Smooth muscle cell (in vitro differentiated cells): ENCODE measurements around the gene CMKLR1. TPM values are rescaled to one million over a fixed set of nuclear protein-coding genes. Genes with fewer than 3 reads are reported as not detected.

ENCODE experiments used
- DNase-seq: peaks from one replicate; lab custom pipeline; 2025; ENCODE audit not compliant: unreplicated experiment; lab: John Stamatoyannopoulos, UW
- H2AFZ ChIP-seq: fragments of 200-600 bp; sonication (generic); 2 replicates; pipeline ENCODE4 v1.6.0; 2016; ENCODE audit warnings: antibody characterized with exemption, low read depth, mild to moderate bottlenecking
- H3F3A ChIP-seq: fragments of 200-600 bp; sonication (generic); 2 replicates; pipeline ENCODE4 v1.6.0; 2017; ENCODE audit warnings: antibody characterized with exemption, low read depth
- H3K27ac ChIP-seq: fragments of 200-600 bp; sonication (generic); 2 replicates; pipeline ENCODE4 v1.5.1; 2016; ENCODE audit warnings: low read depth, mild to moderate bottlenecking
- H3K27me3 ChIP-seq: fragments of 200-600 bp; sonication (generic); 2 replicates; pipeline ENCODE4 v1.6.1; 2016; ENCODE audit warnings: low read depth, mild to moderate bottlenecking
- H3K36me3 ChIP-seq: fragments of 200-600 bp; sonication (generic); 2 replicates; pipeline ENCODE4 v1.5.1; 2016; ENCODE audit warnings: low read depth
- H3K4me1 ChIP-seq: fragments of 200-600 bp; sonication (generic); 2 replicates; pipeline ENCODE4 v1.5.1; 2016; ENCODE audit warnings: low read depth
- H3K4me2 ChIP-seq: fragments of 200-600 bp; sonication (generic); 2 replicates; pipeline ENCODE4 v1.6.0; 2016; ENCODE audit warnings: mild to moderate bottlenecking
- H3K4me3 ChIP-seq: fragments of 200-600 bp; sonication (generic); 2 replicates; pipeline ENCODE4 v1.5.1; 2016; ENCODE audit warnings: mild to moderate bottlenecking
- H3K79me2 ChIP-seq: fragments of 200-600 bp; sonication (generic); 2 replicates; pipeline ENCODE4 v1.6.0; 2016; ENCODE audit warnings: low read depth, mild to moderate bottlenecking
- H3K9ac ChIP-seq: fragments of 200-600 bp; sonication (generic); 2 replicates; pipeline ENCODE4 v1.6.0; 2016; ENCODE audit warnings: low read depth
- H3K9me3 ChIP-seq: fragments of 200-600 bp; sonication (generic); replicated peaks from 2 replicates; pipeline ENCODE4 v1.5.1; 2016; ENCODE audit warnings: low read depth
- H4K20me1 ChIP-seq: fragments of 200-600 bp; sonication (generic); 2 replicates; pipeline ENCODE4 v1.6.0; 2016; ENCODE audit warnings: low read depth
- WGBS: methylation state at CpG from one replicate; pipeline ENCODE4 v1.1.7; 2016; ENCODE audit warnings: low lambda C conversion rate; 5-methylcytosine and 5-hydroxymethylcytosine counted together
- polyA plus RNA-seq: library from polyadenylated mRNA; unstranded; fragments of >200 nt; fragmentation: Nextera tagmentation; extraction: Ambion mirVana; gene quantifications from 2 replicates; pipeline ENCODE4 v1.2.1, GENCODE V29; 2016
- total RNA-seq: library from RNA; depleted of rRNA; stranded (reverse); fragments of >200 nt; gene quantifications from 2 replicates; pipeline ENCODE4 v1.2.3, GENCODE V29; 2014
- TF ChIP-seq, protein P1 (sequence below): fragments of 200-600 bp; sonication (generic); IDR thresholded peaks from 2 replicates; pipeline ENCODE4 v1.5.1; 2017; ENCODE audit warnings: borderline replicate concordance, mild to moderate bottlenecking, antibody characterized with exemption; ENCODE audit not compliant: insufficient read depth, poor library complexity, severe bottlenecking

The CMKLR1 gene
- total and polyA plus RNA-seq, 2 experiments from 2014 or later, result 179 to 294 TPM

DNA sequence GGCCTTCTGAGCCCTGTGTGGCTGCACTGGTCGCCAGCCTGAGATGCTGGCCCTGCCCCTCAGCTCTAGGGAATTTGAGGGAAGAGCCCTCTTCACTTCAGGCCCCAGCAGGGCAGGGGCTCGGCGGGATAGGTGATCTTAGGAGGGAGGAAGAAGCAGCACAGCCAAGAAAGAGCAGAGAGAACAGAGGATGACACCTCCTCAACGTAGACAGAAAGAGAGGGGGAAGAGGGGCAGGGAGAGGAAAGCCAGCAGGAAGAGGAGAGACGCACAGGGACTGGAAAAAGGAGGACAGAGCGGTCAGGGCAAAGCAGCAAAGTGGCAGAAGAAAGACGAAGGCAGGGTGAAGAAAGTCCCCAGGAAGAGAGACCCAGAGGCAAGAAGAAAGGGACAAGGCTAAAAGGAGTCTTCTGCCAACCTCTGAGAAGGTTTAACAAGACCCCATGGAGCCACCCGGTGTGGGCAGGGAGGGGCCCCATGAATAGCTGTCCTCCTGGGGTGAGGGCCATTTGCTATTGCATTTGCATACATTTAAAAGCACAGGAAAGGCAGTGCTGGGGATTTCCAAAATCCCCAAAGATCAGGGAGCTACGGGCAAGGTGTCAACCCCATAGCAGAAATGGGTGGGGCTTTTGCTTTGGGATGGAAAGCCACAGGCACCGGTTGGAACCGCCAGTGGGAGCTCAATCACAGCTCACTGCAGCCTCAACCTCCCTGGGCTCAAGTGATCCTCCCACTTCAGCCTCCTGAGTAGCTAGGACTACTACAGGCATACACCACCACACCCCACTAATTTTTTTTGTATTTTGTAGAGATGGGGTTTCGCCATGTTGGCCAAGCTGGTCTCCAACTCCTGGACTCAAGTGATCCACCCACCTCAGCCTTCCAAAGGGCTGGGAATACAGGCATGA, 22.7 kb downstream of the CMKLR1 start:
- Histone ChIP-seq H3K4me2 (peak overlapping the region; percentile 28), H3K27ac (peak overlapping the region; percentile 99), H3K27me3 (no peaks in the 10 kb centered on the region), H3K36me3 (no peaks in the 10 kb centered on the region), H4K20me1 (peaks cover 28% of the 10 kb centered on the region), H3K4me3 (no peak overlapping the region), H2AFZ (no peak overlapping the region), H3K9me3 (no peaks in the 10 kb centered on the region), H3K79me2 (peaks cover 72% of the 10 kb centered on the region), H3F3A (peaks cover 35% of the 10 kb centered on the region), H3K9ac (peak overlapping the region; percentile 12), H3K4me1 (peaks cover 7% of the 10 kb centered on the region)
- WGBS, result 45% methylated on average over 12 of the region's 12 CpGs
- no peak for DNase-seq
- TF ChIP-seq, protein P1, sequence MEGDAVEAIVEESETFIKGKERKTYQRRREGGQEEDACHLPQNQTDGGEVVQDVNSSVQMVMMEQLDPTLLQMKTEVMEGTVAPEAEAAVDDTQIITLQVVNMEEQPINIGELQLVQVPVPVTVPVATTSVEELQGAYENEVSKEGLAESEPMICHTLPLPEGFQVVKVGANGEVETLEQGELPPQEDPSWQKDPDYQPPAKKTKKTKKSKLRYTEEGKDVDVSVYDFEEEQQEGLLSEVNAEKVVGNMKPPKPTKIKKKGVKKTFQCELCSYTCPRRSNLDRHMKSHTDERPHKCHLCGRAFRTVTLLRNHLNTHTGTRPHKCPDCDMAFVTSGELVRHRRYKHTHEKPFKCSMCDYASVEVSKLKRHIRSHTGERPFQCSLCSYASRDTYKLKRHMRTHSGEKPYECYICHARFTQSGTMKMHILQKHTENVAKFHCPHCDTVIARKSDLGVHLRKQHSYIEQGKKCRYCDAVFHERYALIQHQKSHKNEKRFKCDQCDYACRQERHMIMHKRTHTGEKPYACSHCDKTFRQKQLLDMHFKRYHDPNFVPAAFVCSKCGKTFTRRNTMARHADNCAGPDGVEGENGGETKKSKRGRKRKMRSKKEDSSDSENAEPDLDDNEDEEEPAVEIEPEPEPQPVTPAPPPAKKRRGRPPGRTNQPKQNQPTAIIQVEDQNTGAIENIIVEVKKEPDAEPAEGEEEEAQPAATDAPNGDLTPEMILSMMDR, result no peak

DNA sequence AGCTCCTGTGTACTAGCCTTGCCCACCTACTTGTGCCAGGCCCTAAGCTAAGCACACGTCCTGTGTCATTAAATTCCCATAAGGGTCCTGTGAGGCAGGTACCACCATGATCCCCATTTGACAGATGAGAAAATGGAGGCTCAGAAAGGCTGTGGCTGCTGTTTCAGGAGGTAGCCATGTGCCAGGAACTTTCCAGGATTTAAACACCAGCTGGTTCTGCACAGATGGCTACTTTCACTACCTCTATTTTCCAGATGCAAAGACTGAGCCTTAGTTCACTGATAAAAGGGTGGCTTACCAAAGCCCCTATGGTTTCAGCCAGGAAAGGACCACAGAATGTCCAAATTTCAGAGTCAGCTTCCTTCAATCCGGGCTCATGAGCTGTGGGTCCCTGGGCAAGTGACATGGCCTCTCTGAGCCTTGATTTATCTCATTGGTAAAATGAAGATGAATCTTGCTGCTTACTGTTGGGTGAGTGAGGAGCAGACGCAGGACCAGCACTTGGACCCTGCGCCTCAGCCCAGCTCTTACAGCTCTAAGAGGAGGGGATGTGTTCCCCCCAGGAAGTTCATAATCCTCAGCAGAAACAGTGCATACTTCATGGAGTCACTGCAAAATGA, 23.5 kb downstream of the CMKLR1 start:
- Histone ChIP-seq H3K9ac (no peak overlapping the region), H3K79me2 (peaks cover 68% of the 10 kb centered on the region), H3K36me3 (no peaks in the 10 kb centered on the region), H3K4me2 (peak overlapping the region; percentile 28), H3K4me3 (no peak overlapping the region), H3K27ac (peak overlapping the region; percentile 99), H4K20me1 (peaks cover 19% of the 10 kb centered on the region), H3K9me3 (no peaks in the 10 kb centered on the region), H3K27me3 (no peaks in the 10 kb centered on the region), H3F3A (peaks cover 35% of the 10 kb centered on the region), H3K4me1 (peaks cover 7% of the 10 kb centered on the region), H2AFZ (no peak overlapping the region)
- TF ChIP-seq, protein P1, result no peak
- no peak for DNase-seq
- WGBS, result 82% methylated on average over 4 of the region's 4 CpGs

DNA sequence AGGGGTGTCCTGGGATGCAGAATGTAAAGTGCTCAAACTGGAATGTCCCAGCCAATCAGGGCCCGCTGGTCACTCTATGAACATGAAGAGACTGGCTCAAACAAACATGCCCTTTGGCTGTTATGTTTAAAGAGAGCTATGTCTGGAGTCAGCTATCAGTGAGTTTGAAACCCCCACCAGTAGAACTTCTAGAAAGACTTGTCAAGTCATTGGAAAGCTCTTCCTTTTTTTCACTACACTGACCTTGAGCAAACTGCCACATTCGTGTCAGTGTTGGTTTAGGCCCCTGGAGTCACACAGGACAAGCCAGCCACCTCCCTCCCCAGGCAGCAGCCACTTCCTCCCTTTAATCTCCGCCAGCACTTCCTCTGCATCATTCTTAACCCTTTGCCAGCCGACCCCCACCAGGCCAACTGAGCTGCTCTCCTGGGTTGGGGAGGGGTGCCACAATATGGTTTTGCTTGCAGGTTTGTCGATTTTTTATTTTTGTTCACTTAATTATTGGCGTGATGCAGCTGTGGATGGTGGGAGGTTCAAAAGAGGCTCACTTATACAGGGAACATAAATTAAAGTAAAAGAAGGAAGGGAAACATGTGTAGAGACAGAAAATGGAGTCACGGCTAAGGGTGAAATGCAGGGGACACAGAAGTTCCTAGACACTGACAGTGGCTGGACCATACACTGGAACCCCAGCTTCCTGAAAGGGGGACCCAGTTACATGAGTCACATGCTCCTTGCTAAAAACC, 25.3 kb downstream of the CMKLR1 start:
- Histone ChIP-seq H3K27ac (peak overlapping the region; percentile 99), H3K9ac (no peak overlapping the region), H3K4me1 (peaks cover 7% of the 10 kb centered on the region), H3K4me3 (no peak overlapping the region), H3K9me3 (no peaks in the 10 kb centered on the region), H3K4me2 (peak overlapping the region; percentile 26), H3K79me2 (peaks cover 57% of the 10 kb centered on the region), H3K27me3 (no peaks in the 10 kb centered on the region), H3F3A (peaks cover 35% of the 10 kb centered on the region), H3K36me3 (no peaks in the 10 kb centered on the region), H2AFZ (no peak overlapping the region), H4K20me1 (peaks cover 1% of the 10 kb centered on the region)
- DNase-seq, result no peak
- TF ChIP-seq, protein P1, result no peak
- 28% methylated on average over 7 of the region's 7 CpGs for WGBS
